LNCaP clone FGC (cell line): ENCODE results near the gene MRPS17.

ENCODE experiments used
- DNase-seq: peaks from one replicate; pipeline ENCODE4 v3.0.0-alpha.2; 2011; ENCODE audit warnings: low read depth
- H3K4me3 ChIP-seq: 2 replicates; pipeline ENCODE4 v1.5.1; 2011; ENCODE audit warnings: mild to moderate bottlenecking, low read depth, low read length, control low read depth
- CTCF ChIP-seq: IDR thresholded peaks from 2 replicates; pipeline ENCODE4 v1.5.1; 2012; ENCODE audit warnings: mild to moderate bottlenecking; ENCODE audit not compliant: control insufficient read depth, insufficient read depth; ENCODE audit errors: extremely low read depth

Gene MRPS17

GRCh38 chr7:55951637-55952351, at the start of gene MRPS17:
MRPS17 (plus strand) TSS chr7:55951877; CDS start chr7:55953196, 1,319 bp downstream.
- H3K4me3 ChIP-seq, result peak within 1 kb of the TSS; percentile 72
- no peak for TF ChIP-seq CTCF
- DNase-seq, result peak; percentile 87

GRCh38 chr7:55903985-55904759, 47.5 kb upstream of the MRPS17 start:
- no peak for DNase-seq
- no peak overlapping the region for H3K4me3 ChIP-seq
- TF ChIP-seq CTCF, result no peak

GRCh38 chr7:55912748-55913158, 38.9 kb upstream of the MRPS17 start:
- TF ChIP-seq CTCF, result no peak
- no peak overlapping the region for H3K4me3 ChIP-seq
- no peak for DNase-seq

GRCh38 chr7:55917771-55918170, 33.9 kb upstream of the MRPS17 start:
- TF ChIP-seq CTCF, result no peak
- H3K4me3 ChIP-seq, result no peak overlapping the region
- DNase-seq, result no peak

GRCh38 chr7:55928006-55928767, 23.5 kb upstream of the MRPS17 start:
- no peak overlapping the region for H3K4me3 ChIP-seq
- TF ChIP-seq CTCF, result no peak
- DNase-seq, result no peak

GRCh38 chr7:55931421-55932151, 20.1 kb upstream of the MRPS17 start:
- DNase-seq, result no peak
- no peak overlapping the region for H3K4me3 ChIP-seq
- TF ChIP-seq CTCF, result no peak
